ENCODE measurements around the gene RBPJ.

GRCh38 chr4:26410385-26411293 lies 89.8 kb downstream of the RBPJ start:
- TF ChIP-seq CTCF (IDR thresholded peaks at IDR 0.05) (peak in 5 of 6 experiments; percentile 45 to 79 (median 57)), POLR2A (IDR thresholded peaks at IDR 0.05) (no peak)

Measured in esophagus squamous epithelium (tissue), 4 donors.